WTC11 (cell line): ENCODE measurements around the gene FAM50A. TPM values are rescaled to one million over a fixed set of nuclear protein-coding genes. Genes with fewer than 3 reads are reported as not detected.

Source experiments
- ATAC-seq: fragments of 200-7000 bp; cut with Tn5 transposase; 2 replicates; pipeline ENCODE4 v1.10.0; 2021; ENCODE audit warnings: mild to moderate bottlenecking, moderate library complexity
- CTCF ChIA-PET: fragments of 300-600 bp; sonication (Branson Sonifier 250); formaldehyde crosslinking; loops from one replicate; lab custom pipeline; 2021; ENCODE audit warnings: antibody characterized with exemption; lab: Charles Lee
- POLR2A ChIA-PET: fragments of 350-600 bp; sonication (Branson Sonifier 250); formaldehyde crosslinking; loops from one replicate; lab custom pipeline; 2021; ENCODE audit warnings: antibody characterized with exemption; lab: Charles Lee
- DNase-seq: peaks from one replicate; pipeline ENCODE4 v3.0.0; 2021; ENCODE audit warnings: low spot score
- H3K27ac Mint-ChIP-seq: 2 replicates; pipeline ENCODE4 v1.8.0; 2021; ENCODE audit warnings: mixed read lengths
- H3K27me3 Mint-ChIP-seq: 2 replicates; pipeline ENCODE4 v1.8.0; 2021; ENCODE audit warnings: low read depth, mild to moderate bottlenecking, moderate library complexity, mixed read lengths
- H3K36me3 Mint-ChIP-seq: 2 replicates; pipeline ENCODE4 v1.8.0; 2021; ENCODE audit warnings: mixed read lengths
- H3K4me1 Mint-ChIP-seq: 2 replicates; pipeline ENCODE4 v1.8.0; 2022; ENCODE audit warnings: mixed read lengths
- H3K4me3 Mint-ChIP-seq: 2 replicates; pipeline ENCODE4 v1.8.0; 2021; ENCODE audit warnings: mild to moderate bottlenecking, moderate library complexity, mixed read lengths
- H3K9me3 Mint-ChIP-seq: 2 replicates; pipeline ENCODE4 v1.8.0; 2021; ENCODE audit warnings: mixed read lengths
- ATF2 ChIP-seq: sonication (generic); formaldehyde crosslinking; IDR thresholded peaks from 2 replicates; pipeline ENCODE4 v1.8.1; 2022; ENCODE audit warnings: low read depth, missing genetic modification reagents, borderline replicate concordance
- CBFB ChIP-seq: sonication (generic); formaldehyde crosslinking; IDR thresholded peaks from 2 replicates; pipeline ENCODE4 v1.8.1; 2022; ENCODE audit warnings: mild to moderate bottlenecking, low read depth, missing genetic modification reagents
- CDX4 ChIP-seq: fragments of 250-450 bp; sonication (Bioruptor Pico); IDR thresholded peaks from 2 replicates; pipeline ENCODE4 v1.9.0; 2021; ENCODE audit warnings: moderate library complexity, mild to moderate bottlenecking, inconsistent platforms, borderline replicate concordance
- CTCF ChIP-seq: fragments of 200-600 bp; IDR thresholded peaks from 2 replicates; pipeline ENCODE4 v1.8.0; 2022; ENCODE audit warnings: antibody characterized with exemption
- ERG ChIP-seq: fragments of 250-450 bp; sonication (Bioruptor Pico); IDR thresholded peaks from 2 replicates; pipeline ENCODE4 v1.8.0; 2021; ENCODE audit warnings: mild to moderate bottlenecking
- ETV6 ChIP-seq: sonication (generic); formaldehyde crosslinking; IDR thresholded peaks from 2 replicates; pipeline ENCODE4 v1.8.1; 2022; ENCODE audit warnings: mild to moderate bottlenecking, missing genetic modification reagents
- FOXJ3 ChIP-seq: sonication (generic); formaldehyde crosslinking; IDR thresholded peaks from 2 replicates; pipeline ENCODE4 v1.9.0; 2021; ENCODE audit warnings: missing genetic modification reagents, mild to moderate bottlenecking, borderline replicate concordance
- GRHL2 ChIP-seq: fragments of 250-450 bp; sonication (Bioruptor Pico); IDR thresholded peaks from 2 replicates; pipeline ENCODE4 v1.8.0; 2022; ENCODE audit warnings: mild to moderate bottlenecking, moderate library complexity; ENCODE audit not compliant: insufficient replicate concordance, severe bottlenecking
- IRF1 ChIP-seq: sonication (generic); formaldehyde crosslinking; IDR thresholded peaks from 2 replicates; pipeline ENCODE4 v1.8.0; 2023; ENCODE audit warnings: missing genetic modification reagents
- KAT7 ChIP-seq: sonication (generic); formaldehyde crosslinking; IDR thresholded peaks from 2 replicates; pipeline ENCODE4 v1.8.1; 2023; ENCODE audit warnings: missing genetic modification reagents, mild to moderate bottlenecking, borderline replicate concordance
- RORB ChIP-seq: fragments of 250-450 bp; sonication (Bioruptor Pico); IDR thresholded peaks from 2 replicates; pipeline ENCODE4 v1.9.0; 2021; ENCODE audit warnings: mild to moderate bottlenecking
- SOX15 ChIP-seq: fragments of 250-450 bp; sonication (Bioruptor Pico); IDR thresholded peaks from 2 replicates; pipeline ENCODE4 v1.9.0; 2021; ENCODE audit warnings: mild to moderate bottlenecking
- ZBTB43 ChIP-seq: sonication (generic); formaldehyde crosslinking; IDR thresholded peaks from 2 replicates; pipeline ENCODE4 v1.8.1; 2023; ENCODE audit warnings: mild to moderate bottlenecking, missing genetic modification reagents
- ZNF396 ChIP-seq: fragments of 250-450 bp; sonication (Bioruptor Pico); IDR thresholded peaks from 2 replicates; pipeline ENCODE4 v1.8.0; 2021; ENCODE audit warnings: mild to moderate bottlenecking, moderate library complexity, borderline replicate concordance
- ZNF532 ChIP-seq: fragments of 250-450 bp; sonication (Bioruptor Pico); IDR thresholded peaks from 2 replicates; pipeline ENCODE4 v1.9.0; 2021; ENCODE audit warnings: mild to moderate bottlenecking, borderline replicate concordance
- total RNA-seq: library from RNA; stranded (reverse); gene quantifications from 3 replicates; pipeline ENCODE4 v1.2.3, GENCODE V29; 2021
- TF ChIP-seq, protein P1 (sequence below): sonication (generic); formaldehyde crosslinking; IDR thresholded peaks from 2 replicates; pipeline ENCODE4 v1.8.1; 2023; ENCODE audit warnings: mild to moderate bottlenecking, missing genetic modification reagents, borderline replicate concordance

The FAM50A gene
- total RNA-seq, 1 experiment from 2014 or later, result 50.2 TPM

GRCh38 chrX:154469114-154469513 is 25.2 kb downstream of the FAM50A start:
- Mint-ChIP-seq H3K27ac (no peak overlapping the region), H3K9me3 (no peaks in the 10 kb centered on the region), H3K36me3 (0 out of 2 replicates have a peak, but pooled peaks cover 2% of the 10 kb centered on the region), H3K27me3 (no peaks in the 10 kb centered on the region), H3K4me3 (no peak overlapping the region), H3K4me1 (no peaks in the 10 kb centered on the region)
- ChIA-PET POLR2A (no interaction called here), CTCF (interaction anchor here (0.6 to 1.2 kb wide), 2 partner anchors 58 to 376 kb away, joined by 3 to 6 read pairs; no protein-coding TSS in a partner anchor)
- DNase-seq (no peak), ATAC-seq (no peak)
- TF ChIP-seq ATF2 (CRISPR knock-in tag) (no peak), ZNF396 (no peak), KAT7 (CRISPR knock-in tag) (no peak), ZNF532 (CRISPR knock-in tag) (no peak), GRHL2 (CRISPR knock-in tag) (no peak), CBFB (CRISPR knock-in tag) (no peak)

GRCh38 chrX:154469880-154470279 is 25.9 kb downstream of the FAM50A start:
- H3K9me3 Mint-ChIP-seq, result no peaks in the 10 kb centered on the region
- TF ChIP-seq CDX4 (CRISPR knock-in tag), result no peak
- no peak for TF ChIP-seq CTCF
- no peak for TF ChIP-seq SOX15 (CRISPR knock-in tag)
- TF ChIP-seq, all 79 proteins: peak for 0
- Mint-ChIP-seq H3K27ac (no peak overlapping the region), H3K4me1 (no peaks in the 10 kb centered on the region), H3K36me3 (0 out of 2 replicates have a peak, but pooled peaks cover 2% of the 10 kb centered on the region), H3K27me3 (no peaks in the 10 kb centered on the region), H3K4me3 (no peak overlapping the region)
- CTCF ChIA-PET, result no interaction called here
- ATAC-seq (no peak), DNase-seq (no peak)
- POLR2A ChIA-PET, result no interaction called here

DNA sequence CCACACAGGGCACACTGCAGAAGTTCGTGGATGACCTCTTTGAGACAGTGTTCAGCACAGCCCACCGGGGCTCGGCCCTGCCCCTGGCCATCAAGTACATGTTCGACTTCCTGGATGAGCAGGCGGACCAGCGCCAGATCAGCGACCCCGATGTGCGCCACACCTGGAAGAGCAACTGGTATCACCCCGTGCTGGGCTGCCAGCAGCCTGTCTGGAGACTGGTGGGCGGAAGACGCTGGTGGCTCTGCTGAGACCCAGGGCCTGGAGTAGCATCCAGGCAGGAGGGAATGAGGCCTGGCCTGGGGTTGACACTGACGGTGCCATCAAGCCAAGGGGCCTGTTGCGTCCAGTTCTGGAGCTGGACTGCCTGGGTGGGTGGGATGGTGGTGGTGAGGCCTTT is 26.5 kb downstream of the FAM50A start:
- no peaks in the 10 kb centered on the region for H3K4me1 Mint-ChIP-seq
- no peak for ATAC-seq
- H3K27ac Mint-ChIP-seq, result no peak overlapping the region
- CTCF ChIA-PET, result no interaction called here
- H3K36me3 Mint-ChIP-seq, result 0 out of 2 replicates have a peak, but pooled peaks cover 2% of the 10 kb centered on the region
- POLR2A ChIA-PET, result no interaction called here
- no peaks in the 10 kb centered on the region for H3K27me3 Mint-ChIP-seq
- DNase-seq, result no peak
- no peaks in the 10 kb centered on the region for H3K9me3 Mint-ChIP-seq
- no peak overlapping the region for H3K4me3 Mint-ChIP-seq
- no peak for TF ChIP-seq IRF1 (CRISPR knock-in tag)
- TF ChIP-seq ZBTB43 (CRISPR knock-in tag), result no peak
- no peak for TF ChIP-seq RORB (CRISPR knock-in tag)
- no peak for TF ChIP-seq ETV6 (CRISPR knock-in tag)
- TF ChIP-seq, protein P1, sequence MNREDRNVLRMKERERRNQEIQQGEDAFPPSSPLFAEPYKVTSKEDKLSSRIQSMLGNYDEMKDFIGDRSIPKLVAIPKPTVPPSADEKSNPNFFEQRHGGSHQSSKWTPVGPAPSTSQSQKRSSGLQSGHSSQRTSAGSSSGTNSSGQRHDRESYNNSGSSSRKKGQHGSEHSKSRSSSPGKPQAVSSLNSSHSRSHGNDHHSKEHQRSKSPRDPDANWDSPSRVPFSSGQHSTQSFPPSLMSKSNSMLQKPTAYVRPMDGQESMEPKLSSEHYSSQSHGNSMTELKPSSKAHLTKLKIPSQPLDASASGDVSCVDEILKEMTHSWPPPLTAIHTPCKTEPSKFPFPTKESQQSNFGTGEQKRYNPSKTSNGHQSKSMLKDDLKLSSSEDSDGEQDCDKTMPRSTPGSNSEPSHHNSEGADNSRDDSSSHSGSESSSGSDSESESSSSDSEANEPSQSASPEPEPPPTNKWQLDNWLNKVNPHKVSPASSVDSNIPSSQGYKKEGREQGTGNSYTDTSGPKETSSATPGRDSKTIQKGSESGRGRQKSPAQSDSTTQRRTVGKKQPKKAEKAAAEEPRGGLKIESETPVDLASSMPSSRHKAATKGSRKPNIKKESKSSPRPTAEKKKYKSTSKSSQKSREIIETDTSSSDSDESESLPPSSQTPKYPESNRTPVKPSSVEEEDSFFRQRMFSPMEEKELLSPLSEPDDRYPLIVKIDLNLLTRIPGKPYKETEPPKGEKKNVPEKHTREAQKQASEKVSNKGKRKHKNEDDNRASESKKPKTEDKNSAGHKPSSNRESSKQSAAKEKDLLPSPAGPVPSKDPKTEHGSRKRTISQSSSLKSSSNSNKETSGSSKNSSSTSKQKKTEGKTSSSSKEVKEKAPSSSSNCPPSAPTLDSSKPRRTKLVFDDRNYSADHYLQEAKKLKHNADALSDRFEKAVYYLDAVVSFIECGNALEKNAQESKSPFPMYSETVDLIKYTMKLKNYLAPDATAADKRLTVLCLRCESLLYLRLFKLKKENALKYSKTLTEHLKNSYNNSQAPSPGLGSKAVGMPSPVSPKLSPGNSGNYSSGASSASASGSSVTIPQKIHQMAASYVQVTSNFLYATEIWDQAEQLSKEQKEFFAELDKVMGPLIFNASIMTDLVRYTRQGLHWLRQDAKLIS, result no peak
- no peak for TF ChIP-seq FOXJ3 (CRISPR knock-in tag)
- TF ChIP-seq ERG (CRISPR knock-in tag), result no peak
